GM19395 (cell line): ENCODE measurements around the gene DHX36.

Experiments
- ATAC-seq: cut with Tn5 transposase; IDR thresholded peaks from one replicate; pipeline ENCODE4 v1.9.1; 2021; ENCODE audit warnings: mild to moderate bottlenecking, moderate library complexity; ENCODE audit not compliant: unreplicated experiment

Gene DHX36

GRCh38 chr3:154285221-154285620, 39.1 kb downstream of the DHX36 start:
- ATAC-seq, result peak; percentile 72

GRCh38 chr3:154280161-154280560, 44.1 kb downstream of the DHX36 start:
- no peak for ATAC-seq

GRCh38 chr3:154275965-154276364, 48.3 kb downstream of the DHX36 start:
- ATAC-seq, result no peak

GRCh38 chr3:154275292-154275691, 49.0 kb downstream of the DHX36 start:
- ATAC-seq, result no peak

GRCh38 chr3:154274348-154274747, 49.9 kb downstream of the DHX36 start:
- ATAC-seq, result no peak

- ATAC-seq, result no peak
Observed at GRCh38 chr3:154273381-154273780, 50.9 kb downstream of the DHX36 start.

- no peak for ATAC-seq
Observed at GRCh38 chr3:154254527-154254926, 69.8 kb downstream of the DHX36 start.

- ATAC-seq, result peak; percentile 93
Observed at GRCh38 chr3:154252759-154253638, 71.3 kb downstream of the DHX36 start.

GRCh38 chr3:154251610-154252009, 72.7 kb downstream of the DHX36 start:
- ATAC-seq, result no peak

GRCh38 chr3:154250291-154250690, 74.0 kb downstream of the DHX36 start:
- no peak for ATAC-seq

GRCh38 chr3:154247806-154248415, 76.4 kb downstream of the DHX36 start:
- ATAC-seq, result no peak

- ATAC-seq, result no peak
Observed at GRCh38 chr3:154244644-154245043, 79.6 kb downstream of the DHX36 start.

GRCh38 chr3:154243353-154243752, 80.9 kb downstream of the DHX36 start:
- ATAC-seq, result no peak

- ATAC-seq, result no peak
Observed at GRCh38 chr3:154242766-154243165, 81.5 kb downstream of the DHX36 start.

- ATAC-seq, result no peak
Observed at GRCh38 chr3:154241496-154241895, 82.8 kb downstream of the DHX36 start.

- ATAC-seq, result no peak
Observed at GRCh38 chr3:154240235-154240634, 84.1 kb downstream of the DHX36 start.

GRCh38 chr3:154236331-154236730, 88.0 kb downstream of the DHX36 start:
- ATAC-seq, result no peak

- no peak for ATAC-seq
Observed at GRCh38 chr3:154235330-154235729, 89.0 kb downstream of the DHX36 start.

- no peak for ATAC-seq
Observed at GRCh38 chr3:154229217-154229590, 95.1 kb downstream of the DHX36 start.

- ATAC-seq, result no peak
Observed at GRCh38 chr3:154228561-154229216, 95.6 kb downstream of the DHX36 start.

- no peak for ATAC-seq
Observed at GRCh38 chr3:154227531-154227930, 96.8 kb downstream of the DHX36 start.

GRCh38 chr3:154225536-154225935, 98.8 kb downstream of the DHX36 start:
- ATAC-seq, result no peak
